Mesendoderm (in vitro differentiated cells): ENCODE measurements around the gene GTF2I.
"Not testable (repeated sequence)": the region's sequence is repeated elsewhere in the genome, so short reads cannot be mapped to it uniquely, and the experiment has no call there.

Experiments used
- DNase-seq: peaks from one replicate; pipeline ENCODE4 v3.0.0; 2013
- H2AK5ac ChIP-seq: 2 replicates; pipeline ENCODE4 v1.6.1; 2013; ENCODE audit warnings: low read length, inconsistent platforms
- H2BK120ac ChIP-seq: 2 replicates; pipeline ENCODE4 v1.6.1; 2013; ENCODE audit warnings: low read depth, mild to moderate bottlenecking, low read length, moderate library complexity, mixed read lengths
- H2BK15ac ChIP-seq: replicated peaks from 2 replicates; pipeline ENCODE4 v1.6.1; 2013; ENCODE audit warnings: low read depth, mild to moderate bottlenecking, moderate library complexity
- H2BK5ac ChIP-seq: 2 replicates; pipeline ENCODE4 v1.6.1; 2013; ENCODE audit warnings: low read length, inconsistent platforms
- H3K18ac ChIP-seq: 2 replicates; pipeline ENCODE4 v1.6.1; 2013; ENCODE audit warnings: mild to moderate bottlenecking, low read length, mixed read lengths
- H3K23ac ChIP-seq: one replicate; pipeline ENCODE4 v1.6.1; 2013; ENCODE audit warnings: low read length
- H3K27ac ChIP-seq: 2 replicates; pipeline ENCODE4 v1.5.1; 2013; ENCODE audit warnings: low read depth, mild to moderate bottlenecking, inconsistent platforms, low read length, moderate library complexity
- H3K27me3 ChIP-seq: 2 replicates; pipeline ENCODE4 v1.6.1; 2013; ENCODE audit warnings: low read length, control low read depth, mild to moderate bottlenecking, inconsistent platforms; ENCODE audit not compliant: insufficient read depth, poor library complexity
- H3K36me3 ChIP-seq: 2 replicates; pipeline ENCODE4 v1.6.1; 2013; ENCODE audit warnings: low read length, inconsistent platforms; ENCODE audit not compliant: control insufficient read depth, insufficient read depth
- H3K4ac ChIP-seq: one replicate; pipeline ENCODE4 v1.6.1; 2013; ENCODE audit warnings: low read depth, mild to moderate bottlenecking, low read length, moderate library complexity
- H3K4me1 ChIP-seq: 2 replicates; pipeline ENCODE4 v1.6.1; 2013; ENCODE audit warnings: low read depth, low read length, inconsistent platforms; ENCODE audit not compliant: control insufficient read depth
- H3K4me2 ChIP-seq: 2 replicates; pipeline ENCODE4 v1.6.1; 2013; ENCODE audit warnings: low read length
- H3K4me3 ChIP-seq: 2 replicates; pipeline ENCODE4 v1.5.1; 2013; ENCODE audit warnings: mild to moderate bottlenecking, low read length
- H3K56ac ChIP-seq: one replicate; pipeline ENCODE4 v1.6.1; 2013; ENCODE audit warnings: low read length
- H3K79me1 ChIP-seq: 2 replicates; pipeline ENCODE4 v1.6.1; 2013; ENCODE audit warnings: low read length, inconsistent platforms
- H3K79me2 ChIP-seq: 2 replicates; pipeline ENCODE4 v1.6.1; 2013; ENCODE audit warnings: mild to moderate bottlenecking, low read length; ENCODE audit not compliant: control insufficient read depth, insufficient read depth
- H3K9ac ChIP-seq: 2 replicates; pipeline ENCODE4 v1.6.1; 2013; ENCODE audit warnings: low read length, inconsistent platforms
- H4K5ac ChIP-seq: one replicate; pipeline ENCODE4 v1.6.1; 2013; ENCODE audit warnings: low read length
- H4K8ac ChIP-seq: one replicate; pipeline ENCODE4 v1.6.1; 2013; ENCODE audit warnings: low read depth, mild to moderate bottlenecking, control low read depth, low read length, moderate library complexity
- WGBS: extraction: QIAGEN DNeasy Blood & Tissue Kit; methylation state at CpG from one replicate; pipeline ENCODE4 v1.1.7; 2013; ENCODE audit warnings: low lambda C conversion rate, missing lambda C conversion rate; ENCODE audit not compliant: insufficient coverage; ENCODE audit errors: extremely low coverage; 5-methylcytosine and 5-hydroxymethylcytosine counted together

The GTF2I gene

GRCh38 chr7:74766991-74767390 lies 109.5 kb downstream of the GTF2I start:
- not testable (repeated sequence) for H3K56ac ChIP-seq, H2BK120ac ChIP-seq, H3K27me3 ChIP-seq, H2BK15ac ChIP-seq, H3K79me2 ChIP-seq, H3K4me3 ChIP-seq, H2BK5ac ChIP-seq, H3K36me3 ChIP-seq, DNase-seq, H4K8ac ChIP-seq, H3K9ac ChIP-seq, H3K4me1 ChIP-seq, H3K27ac ChIP-seq, H3K18ac ChIP-seq, H2AK5ac ChIP-seq, H3K4me2 ChIP-seq, H3K23ac ChIP-seq, H3K4ac ChIP-seq, H4K5ac ChIP-seq, H3K79me1 ChIP-seq
- no CpG with 5 or more reads among the region's 10 CpGs for whole genome bisulfite sequencing

GRCh38 chr7:74770062-74770461 lies 112.5 kb downstream of the GTF2I start:
- H3K27ac ChIP-seq, DNase-seq, H3K23ac ChIP-seq, H2AK5ac ChIP-seq, H3K4me1 ChIP-seq, H3K79me2 ChIP-seq, H4K8ac ChIP-seq, H2BK5ac ChIP-seq, H2BK120ac ChIP-seq, H4K5ac ChIP-seq, H3K4me3 ChIP-seq, H2BK15ac ChIP-seq, H3K4ac ChIP-seq, H3K9ac ChIP-seq, H3K56ac ChIP-seq, H3K18ac ChIP-seq, H3K79me1 ChIP-seq, H3K36me3 ChIP-seq, H3K4me2 ChIP-seq, H3K27me3 ChIP-seq: not testable (repeated sequence)
- WGBS: no CpG with 5 or more reads among the region's 7 CpGs

- H3K4me3 ChIP-seq, H4K5ac ChIP-seq, H3K27me3 ChIP-seq, H3K4me2 ChIP-seq, H2BK15ac ChIP-seq, H3K23ac ChIP-seq, H3K18ac ChIP-seq, H2AK5ac ChIP-seq, H2BK120ac ChIP-seq, H3K9ac ChIP-seq, H4K8ac ChIP-seq, H3K27ac ChIP-seq, H3K79me2 ChIP-seq, H3K79me1 ChIP-seq, H3K56ac ChIP-seq, H2BK5ac ChIP-seq, H3K4ac ChIP-seq, H3K36me3 ChIP-seq, H3K4me1 ChIP-seq: not testable (repeated sequence)
- peak; percentile 8 for DNase-seq
- whole genome bisulfite sequencing: no CpG with 5 or more reads among the region's 6 CpGs
These were observed 114.6 kb downstream of the GTF2I start for GRCh38 chr7:74772093-74772492.

GRCh38 chr7:74773760-74774750 lies 116.5 kb downstream of the GTF2I start, which contains the start of gene NCF1:
Gene NCF1 (plus strand): TSS chr7:74774011. CDS start chr7:74774032, 21 bp downstream.
- H3K23ac ChIP-seq, H3K9ac ChIP-seq, H4K5ac ChIP-seq, DNase-seq, H3K4me2 ChIP-seq, H3K18ac ChIP-seq, H3K56ac ChIP-seq, H3K27ac ChIP-seq, H3K79me1 ChIP-seq, H2BK120ac ChIP-seq, H4K8ac ChIP-seq, H3K27me3 ChIP-seq, H3K4me1 ChIP-seq, H2BK5ac ChIP-seq, H2BK15ac ChIP-seq, H3K4ac ChIP-seq, H3K4me3 ChIP-seq, H2AK5ac ChIP-seq, H3K79me2 ChIP-seq, H3K36me3 ChIP-seq: not testable (repeated sequence)
- no CpG with 5 or more reads among the region's 21 CpGs for WGBS

DNA sequence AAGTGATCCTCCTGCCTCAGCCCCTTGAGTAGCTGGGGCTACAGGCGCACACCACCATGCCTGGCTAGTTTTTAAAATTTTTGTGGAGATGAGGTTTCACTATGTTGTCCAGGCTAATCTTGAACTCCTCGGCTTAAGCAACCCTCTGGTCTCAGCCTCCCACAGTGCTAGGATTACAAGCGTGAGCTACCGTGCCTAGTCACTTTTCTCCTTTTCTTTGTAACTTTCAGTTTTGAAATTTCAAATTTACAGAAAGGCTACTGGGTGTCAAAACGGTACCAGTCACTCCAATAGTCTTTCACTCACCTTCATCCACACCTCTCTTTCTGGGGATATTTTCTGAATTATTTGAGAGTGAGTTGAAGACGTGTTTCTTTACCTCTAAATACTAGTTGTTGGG lies 117.6 kb downstream of the GTF2I start:
- not testable (repeated sequence) for H2BK15ac ChIP-seq, H3K79me1 ChIP-seq, H3K27ac ChIP-seq, H3K9ac ChIP-seq, H3K4me3 ChIP-seq, H4K8ac ChIP-seq, DNase-seq, H2AK5ac ChIP-seq, H3K79me2 ChIP-seq, H3K56ac ChIP-seq, H3K4me1 ChIP-seq, H2BK5ac ChIP-seq, H3K4ac ChIP-seq, H3K23ac ChIP-seq, H3K4me2 ChIP-seq, H4K5ac ChIP-seq, H3K36me3 ChIP-seq, H3K27me3 ChIP-seq, H3K18ac ChIP-seq, H2BK120ac ChIP-seq
- no CpG with 5 or more reads among the region's 6 CpGs for WGBS
